HG03097 (cell line): ENCODE measurements around the gene C15orf40.
"Not testable (repeated sequence)": the region's sequence is repeated elsewhere in the genome, so short reads cannot be mapped to it uniquely, and the experiment has no call there.

Experiments
- ATAC-seq: cut with Tn5 transposase; IDR thresholded peaks from one replicate; pipeline ENCODE4 v1.9.1; 2021; ENCODE audit not compliant: unreplicated experiment, low FRiP score

C15orf40 gene

DNA sequence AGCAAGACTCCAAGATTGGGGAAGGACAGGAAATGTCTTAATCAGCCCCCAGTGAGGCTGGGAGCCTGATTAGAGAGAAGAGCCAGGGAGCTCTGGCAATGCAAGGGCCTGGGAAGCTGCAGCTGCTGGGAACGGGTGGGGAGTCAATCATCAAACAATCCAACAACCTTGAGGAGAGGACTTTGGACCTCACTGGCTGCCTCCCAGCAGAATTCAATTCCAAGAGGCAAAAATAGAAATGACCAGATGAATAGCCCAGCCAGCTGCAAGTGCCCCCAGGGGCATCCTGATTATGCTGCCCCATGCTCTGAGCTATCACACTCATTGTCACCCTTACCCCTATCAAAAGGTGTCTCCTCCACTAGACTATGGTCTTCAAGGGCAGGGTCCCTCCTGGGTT is 52.8 kb downstream of the C15orf40 start:
- no peak for ATAC-seq

- ATAC-seq: no peak
Observed at GRCh38 chr15:82952158-82953081, 59.0 kb downstream of the C15orf40 start, which contains the start of gene HOMER2. TSS of gene HOMER2 (minus strand) at chr15:82952720. CDS start at chr15:82952535, 185 bp downstream.

- ATAC-seq: no peak
Observed at GRCh38 chr15:82951472-82952157, 59.8 kb downstream of the C15orf40 start.

- no peak for ATAC-seq
Observed at GRCh38 chr15:82950746-82951370, 60.6 kb downstream of the C15orf40 start.

DNA sequence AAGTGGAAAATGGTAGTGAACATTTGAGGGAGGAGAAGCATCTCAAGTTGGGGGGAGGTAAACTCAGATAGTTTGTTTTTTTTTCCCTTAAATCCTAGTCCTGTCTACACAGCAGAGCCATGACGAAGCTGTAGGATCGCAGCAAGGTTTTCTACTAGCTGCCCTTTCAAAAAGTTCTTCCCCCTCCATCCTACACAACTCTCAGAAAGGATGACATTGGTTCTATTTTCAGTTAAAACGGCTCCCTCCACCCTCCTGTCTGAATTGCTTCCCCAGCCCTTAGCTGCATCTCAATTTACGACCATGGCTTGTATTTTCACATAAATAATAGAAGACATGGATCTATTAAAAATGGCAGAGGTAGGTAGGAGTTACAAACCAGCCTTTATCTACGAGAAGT is 61.1 kb downstream of the C15orf40 start:
- no peak for ATAC-seq

DNA sequence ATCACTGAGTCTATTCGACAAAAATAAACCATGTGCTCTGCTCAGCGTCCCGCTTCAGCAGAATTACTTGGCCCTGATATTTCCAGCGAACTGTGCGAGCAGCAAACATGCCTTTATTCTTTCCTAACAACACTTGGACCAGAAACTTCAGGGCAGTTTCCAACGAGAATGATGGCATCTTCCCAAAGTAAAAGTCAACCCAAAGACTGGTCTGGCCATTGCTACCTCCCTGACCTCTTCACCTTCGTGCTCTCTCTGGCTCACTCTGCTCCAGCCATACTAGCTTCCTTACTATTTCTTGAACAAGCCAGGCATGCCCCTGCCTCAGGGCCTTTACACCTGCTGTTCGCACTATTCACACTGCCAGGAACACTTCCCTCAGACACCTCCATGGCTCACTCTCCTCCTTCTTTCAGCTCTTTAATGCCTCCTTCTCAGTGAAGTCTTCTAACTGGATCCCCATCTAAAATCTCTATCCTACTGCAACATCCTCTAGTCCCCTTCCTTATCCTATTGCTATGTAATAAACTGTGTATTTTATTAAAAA is 65.2 kb downstream of the C15orf40 start:
- no peak for ATAC-seq

DNA sequence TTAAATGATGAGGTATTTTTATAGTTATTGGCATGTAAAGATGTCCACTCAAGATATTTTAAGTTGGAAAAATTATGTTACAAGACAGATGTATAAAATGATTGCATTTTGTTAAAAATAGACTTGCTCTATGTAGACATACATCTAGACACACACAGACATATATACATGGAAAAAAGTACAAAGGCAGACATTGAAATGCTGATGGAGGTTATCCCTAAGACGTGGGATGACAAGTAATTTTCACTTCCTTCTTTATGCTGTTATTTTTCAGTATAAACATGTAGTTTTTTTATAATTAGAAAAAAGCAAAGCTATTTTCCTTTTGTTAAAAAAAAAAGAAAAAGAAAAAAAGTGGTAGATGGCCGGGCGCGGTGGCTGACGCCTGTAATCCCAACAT is 66.1 kb downstream of the C15orf40 start:
- no peak for ATAC-seq

DNA sequence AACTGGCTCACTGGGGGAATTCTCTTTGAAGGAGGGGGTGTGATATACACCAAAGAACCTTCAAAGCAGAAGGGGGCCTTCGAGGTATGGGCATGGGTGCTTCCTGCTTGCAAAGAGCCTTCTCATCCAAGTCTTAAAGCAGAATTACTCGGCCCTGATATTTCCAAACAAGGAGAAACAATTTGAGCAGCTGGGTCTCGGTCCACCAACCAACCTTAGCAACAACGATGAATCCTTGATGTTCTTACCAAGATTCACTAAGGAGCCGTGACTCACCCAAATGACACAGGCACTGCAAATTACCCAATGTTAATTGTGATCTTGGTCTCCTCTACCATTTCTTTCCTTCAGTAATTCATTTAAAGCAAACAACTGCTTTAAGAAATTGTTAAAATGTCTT is 66.6 kb downstream of the C15orf40 start:
- no peak for ATAC-seq

DNA sequence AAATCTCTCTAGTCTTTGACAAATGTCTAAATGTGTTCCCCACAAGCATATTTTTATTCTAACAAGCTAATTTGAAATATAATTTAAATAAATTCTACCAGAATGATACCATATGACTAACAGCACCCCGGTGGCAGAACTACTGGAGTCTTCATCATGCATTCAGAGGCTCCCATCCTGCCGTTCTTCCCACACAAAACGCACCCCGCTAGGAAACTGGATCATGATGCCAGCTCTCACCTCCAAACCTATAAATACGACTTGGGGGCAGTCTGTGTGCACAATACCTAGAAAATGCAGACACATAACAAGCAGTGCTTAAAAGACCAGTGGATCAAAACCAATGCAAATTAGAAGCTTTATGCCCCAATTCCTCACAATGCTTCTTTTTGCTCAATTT is 67.4 kb downstream of the C15orf40 start:
- ATAC-seq: no peak

DNA sequence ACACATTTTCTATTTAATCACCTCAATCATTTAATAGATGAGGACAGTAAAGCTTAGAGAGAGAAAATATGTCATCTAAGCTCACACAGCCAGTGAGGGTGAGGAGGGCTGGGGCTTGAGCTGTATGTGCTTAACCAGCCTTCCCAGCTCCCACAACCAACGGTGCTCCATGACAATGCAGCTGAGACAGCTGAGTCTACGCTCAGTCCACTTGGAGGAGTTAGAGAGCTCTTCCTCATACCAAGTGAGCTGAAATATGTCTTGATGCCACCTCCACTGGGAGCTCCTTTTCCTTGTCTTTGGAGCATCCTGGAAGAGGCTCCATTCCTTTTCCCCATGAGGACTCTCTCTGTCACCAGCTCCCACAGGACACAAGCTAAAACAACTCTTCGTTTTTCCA is 68.3 kb downstream of the C15orf40 start:
- no peak for ATAC-seq

DNA sequence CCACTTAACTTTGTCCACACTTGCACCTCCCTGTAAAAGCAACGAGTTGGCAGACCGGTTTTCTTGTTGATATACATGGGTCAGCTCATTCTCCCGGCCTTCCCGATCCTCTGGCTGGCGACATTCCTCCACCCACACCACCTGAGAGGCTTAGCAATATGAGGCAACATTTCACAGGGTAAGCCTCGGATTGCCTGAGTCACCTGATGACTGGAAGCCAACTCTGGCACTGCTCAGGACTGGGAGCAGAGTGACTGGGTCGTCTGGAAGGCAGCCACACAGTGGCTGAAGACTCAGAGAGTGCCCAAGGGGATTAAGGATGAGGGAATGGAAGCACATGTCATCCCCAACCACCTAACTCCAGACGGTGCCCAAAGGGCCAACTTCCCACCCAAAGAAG is 68.7 kb downstream of the C15orf40 start:
- ATAC-seq: no peak

- ATAC-seq: not testable (repeated sequence)
Observed at GRCh38 chr15:82939678-82940077, 71.8 kb downstream of the C15orf40 start.
